Memory B cell (primary cell): Measurements from ENCODE around the gene ZNF470.

Source experiments
- ATAC-seq: fragments of 150-1000 bp; cut with Tn5 transposase; 2 replicates; pipeline ENCODE4 v1.10.0; 2021; ENCODE audit warnings: low read depth, mild to moderate bottlenecking, moderate library complexity
- DNase-seq, 2 donors: peaks; one replicate each; pipeline ENCODE4 v3.0.0; 2022; ENCODE audit warnings: low spot score in 2 of 2
- H3K27ac Mint-ChIP-seq: one replicate; pipeline ENCODE4 v1.8.0; 2022; ENCODE audit warnings: mild to moderate bottlenecking, moderate library complexity, mixed read lengths
- H3K27me3 Mint-ChIP-seq: one replicate; pipeline ENCODE4 v1.8.0; 2022; ENCODE audit warnings: mixed read lengths
- H3K36me3 Mint-ChIP-seq: one replicate; pipeline ENCODE4 v1.8.0; 2022; ENCODE audit warnings: mild to moderate bottlenecking, mixed read lengths
- H3K4me1 Mint-ChIP-seq: one replicate; pipeline ENCODE4 v1.8.0; 2022; ENCODE audit warnings: mixed read lengths
- H3K4me3 Mint-ChIP-seq: one replicate; pipeline ENCODE4 v1.8.0; 2022; ENCODE audit warnings: mild to moderate bottlenecking, moderate library complexity, mixed read lengths
- H3K9me3 Mint-ChIP-seq: one replicate; pipeline ENCODE4 v1.8.0; 2022; ENCODE audit warnings: mixed read lengths

ZNF470 gene

DNA sequence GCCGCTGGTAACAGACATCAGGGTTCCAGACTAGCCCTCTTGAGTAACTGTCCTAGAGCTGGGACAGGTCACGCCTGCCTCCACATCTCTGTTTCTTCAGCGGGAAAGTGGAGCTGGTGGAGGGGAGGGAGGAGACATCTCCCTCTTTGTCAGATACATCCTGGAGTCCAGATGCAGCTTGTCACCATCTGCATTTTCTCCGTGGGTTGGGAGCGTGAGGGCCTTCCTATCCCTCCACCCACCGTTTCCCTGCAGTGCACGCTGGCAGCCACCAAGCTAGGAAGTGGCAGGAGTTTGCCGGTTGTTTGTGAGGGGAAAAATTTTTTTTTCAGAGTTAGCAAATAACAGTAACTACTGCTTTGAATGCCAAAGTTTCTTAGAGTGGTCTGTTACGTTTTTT is 55.7 kb downstream of the ZNF470 start:
- ATAC-seq = no peak
- peaks cover 48% of the 10 kb centered on the region for H3K36me3 Mint-ChIP-seq

DNA sequence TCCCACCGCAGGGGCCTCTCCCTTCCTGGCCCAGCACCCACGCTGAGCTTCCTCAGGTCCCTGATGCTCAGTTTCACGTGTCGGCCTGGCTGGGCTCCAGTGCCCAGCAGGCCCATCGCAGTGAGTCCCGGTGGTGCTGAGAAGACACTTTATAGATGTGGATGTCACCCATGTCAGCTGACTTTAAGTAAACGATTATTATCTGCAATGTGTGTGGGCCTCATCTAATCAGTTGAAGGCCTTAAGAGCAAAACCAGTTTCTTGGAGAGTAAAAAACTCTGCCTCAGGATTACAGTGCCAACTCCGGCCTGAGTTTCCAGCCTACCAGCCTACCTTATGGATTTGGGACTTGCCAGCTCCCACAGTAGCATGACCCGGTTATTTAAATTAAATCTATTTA is 58.4 kb downstream of the ZNF470 start:
- Mint-ChIP-seq H3K27me3 (no peaks in the 10 kb centered on the region), H3K27ac (no peak overlapping the region), H3K4me1 (no peaks in the 10 kb centered on the region), H3K36me3 (peaks cover 36% of the 10 kb centered on the region), H3K4me3 (peak overlapping the region; percentile 2), H3K9me3 (peaks cover 15% of the 10 kb centered on the region)
- ATAC-seq (no peak), DNase-seq (no peak)

More for the DNA sequence above, 55.7 kb downstream of the ZNF470 start:
- no peak overlapping the region for H3K27ac Mint-ChIP-seq
- no peaks in the 10 kb centered on the region for H3K4me1 Mint-ChIP-seq
- no peaks in the 10 kb centered on the region for H3K27me3 Mint-ChIP-seq
- peaks cover 8% of the 10 kb centered on the region for H3K9me3 Mint-ChIP-seq
- DNase-seq = no peak
- H3K4me3 Mint-ChIP-seq = no peak overlapping the region

GRCh38 chr19:56633021-56633420 is 65.8 kb downstream of the ZNF470 start:
- DNase-seq (no peak), ATAC-seq (no peak)
- Mint-ChIP-seq H3K27ac (no peak overlapping the region), H3K36me3 (peaks cover 12% of the 10 kb centered on the region), H3K9me3 (peaks cover 27% of the 10 kb centered on the region), H3K4me3 (no peak overlapping the region), H3K27me3 (no peaks in the 10 kb centered on the region), H3K4me1 (no peaks in the 10 kb centered on the region)

DNA sequence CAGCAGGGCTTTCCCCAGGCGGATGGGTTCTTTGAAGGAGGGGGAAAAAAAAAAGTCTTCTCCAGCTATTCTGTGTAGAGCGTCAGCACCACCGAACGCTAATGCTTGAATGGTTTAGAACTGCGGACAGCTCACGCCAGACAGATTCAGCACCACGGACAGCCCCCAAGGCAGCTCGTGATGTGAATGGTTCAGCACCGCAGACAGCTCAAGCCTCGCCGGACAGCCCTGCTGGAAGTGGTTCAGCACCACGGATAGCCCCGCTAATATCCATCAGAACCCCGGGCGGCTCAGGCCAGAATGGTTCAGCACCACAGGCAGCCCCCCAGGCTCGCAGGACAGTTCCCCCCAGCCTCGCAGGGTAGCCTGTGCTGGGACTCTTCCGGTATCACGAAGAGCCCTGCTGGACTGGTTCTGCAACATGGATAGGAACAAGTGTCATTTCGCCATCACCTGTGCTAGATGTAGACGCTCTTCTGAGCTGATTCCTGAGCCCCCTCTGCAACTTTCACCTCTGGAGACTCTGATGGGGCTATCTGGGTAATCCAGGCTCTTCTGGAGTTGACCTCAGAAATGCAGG is 70.8 kb downstream of the ZNF470 start:
- Mint-ChIP-seq H3K4me1 (no peaks in the 10 kb centered on the region), H3K9me3 (peaks cover 20% of the 10 kb centered on the region), H3K36me3 (peaks cover 7% of the 10 kb centered on the region), H3K27ac (no peak overlapping the region), H3K4me3 (no peak overlapping the region), H3K27me3 (no peaks in the 10 kb centered on the region)
- DNase-seq (no peak), ATAC-seq (no peak)
